Activated T-helper 9 cell treated with anti-CD3 and anti-CD28 coated beads, Interleukin-2, amount 50 U/mL, for 16 hours (primary cell): Measurements from ENCODE around the gene GLI1.
"Not testable (repeated sequence)": the region's sequence is repeated elsewhere in the genome, so short reads cannot be mapped to it uniquely, and the experiment has no call there.

ENCODE experiments used
- DNase-seq: peaks from one replicate; pipeline ENCODE4 v3.0.0-alpha.2; 2020; ENCODE audit warnings: low read depth

GLI1 gene

DNA sequence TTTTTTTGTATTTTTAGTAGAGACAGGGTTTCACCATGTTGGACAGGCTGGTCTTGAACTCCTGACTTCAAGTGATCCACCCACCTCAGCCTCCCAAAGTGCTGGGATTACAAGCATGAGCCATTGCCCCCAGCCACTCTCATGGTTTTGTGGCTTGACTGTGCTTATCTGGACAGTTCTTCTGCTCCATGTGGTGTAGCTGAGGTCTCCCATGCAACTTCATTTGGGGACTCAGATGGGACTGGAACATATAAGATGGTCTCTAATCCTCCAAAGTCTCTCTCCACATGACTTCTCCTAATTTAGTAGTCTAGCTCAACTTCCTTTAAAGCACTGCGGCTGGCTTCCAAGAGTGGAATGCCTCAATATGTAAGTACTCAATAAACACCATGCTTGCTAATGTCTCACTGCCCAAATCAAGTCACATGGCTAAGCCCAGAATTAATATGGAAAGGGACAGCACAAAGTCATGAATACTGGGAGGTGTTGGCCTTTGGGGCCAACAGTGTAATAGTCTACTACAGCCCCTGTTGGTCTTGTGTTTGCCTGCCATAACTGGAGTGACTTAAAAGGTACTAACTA lies 17.6 kb upstream of the GLI1 start:
- DNase-seq, result no peak

DNA sequence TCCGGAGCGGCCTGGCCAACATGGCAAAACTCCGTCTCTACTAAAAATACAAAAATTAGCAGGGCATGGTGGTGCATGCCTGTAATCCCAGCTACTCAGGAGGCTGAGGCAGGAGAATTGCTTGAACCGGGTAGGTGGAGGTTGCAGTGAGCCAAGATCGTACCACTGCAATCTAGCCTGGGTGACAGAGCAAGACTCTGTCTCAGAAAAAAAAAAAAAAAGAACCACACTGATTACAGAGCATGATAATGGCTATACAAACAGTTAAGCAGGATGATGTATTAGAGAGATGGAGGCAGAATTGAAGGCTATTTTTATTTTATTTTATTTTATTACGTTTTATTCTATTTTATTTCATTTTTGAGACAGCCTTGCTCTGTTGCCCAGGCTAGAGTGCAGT lies 15.2 kb upstream of the GLI1 start:
- not testable (repeated sequence) for DNase-seq

DNA sequence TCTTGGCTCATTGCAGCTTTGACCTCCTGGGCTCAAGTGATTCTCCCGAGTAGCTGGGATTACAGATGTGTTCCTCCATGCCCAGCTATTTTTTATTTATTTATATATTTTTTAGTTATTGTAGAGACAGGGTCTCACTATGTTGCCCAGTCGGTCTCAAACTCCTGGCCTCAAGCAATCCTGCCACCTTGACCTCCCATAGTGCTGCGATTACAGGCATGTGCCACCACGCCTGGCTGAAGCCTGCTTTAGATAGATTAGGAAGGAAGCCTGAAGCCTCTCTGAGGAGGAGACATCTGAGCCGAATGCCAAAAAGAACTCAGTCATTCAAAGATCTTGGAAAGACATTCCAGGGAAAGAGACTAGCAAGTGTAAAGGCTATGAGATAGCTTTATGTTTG lies 14.8 kb upstream of the GLI1 start:
- DNase-seq, result no peak

DNA sequence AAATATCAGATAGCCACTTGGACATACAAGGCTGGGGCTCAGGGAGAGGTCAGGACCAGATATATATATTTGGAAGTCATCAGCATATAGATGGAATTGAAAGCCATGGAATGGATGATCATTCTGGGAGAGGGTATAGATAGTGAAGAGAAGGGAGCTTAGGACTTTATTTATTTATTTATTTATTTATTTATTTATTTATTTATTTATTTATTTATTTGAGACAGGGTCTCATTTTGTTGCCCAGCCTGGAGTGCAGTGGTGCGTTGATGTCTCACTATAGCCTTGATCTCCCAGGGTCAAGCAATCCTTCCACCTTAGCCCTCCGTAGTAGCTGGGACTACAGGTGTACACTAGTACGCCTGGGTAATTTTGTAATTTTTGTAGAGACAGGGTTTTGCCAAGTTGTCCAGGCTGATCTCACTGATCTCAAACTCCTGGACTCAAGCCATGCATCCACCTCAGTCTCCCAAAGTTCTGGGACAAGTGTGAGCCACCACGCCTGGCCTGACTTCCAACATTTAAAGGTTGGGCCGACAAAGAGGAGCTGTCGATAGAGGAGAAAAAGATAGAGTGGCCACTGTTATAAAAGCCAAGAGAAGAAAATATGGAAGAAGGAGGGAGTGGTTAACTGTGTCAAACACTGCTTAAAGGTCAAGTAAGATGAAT lies 13.2 kb upstream of the GLI1 start:
- no peak for DNase-seq

DNA sequence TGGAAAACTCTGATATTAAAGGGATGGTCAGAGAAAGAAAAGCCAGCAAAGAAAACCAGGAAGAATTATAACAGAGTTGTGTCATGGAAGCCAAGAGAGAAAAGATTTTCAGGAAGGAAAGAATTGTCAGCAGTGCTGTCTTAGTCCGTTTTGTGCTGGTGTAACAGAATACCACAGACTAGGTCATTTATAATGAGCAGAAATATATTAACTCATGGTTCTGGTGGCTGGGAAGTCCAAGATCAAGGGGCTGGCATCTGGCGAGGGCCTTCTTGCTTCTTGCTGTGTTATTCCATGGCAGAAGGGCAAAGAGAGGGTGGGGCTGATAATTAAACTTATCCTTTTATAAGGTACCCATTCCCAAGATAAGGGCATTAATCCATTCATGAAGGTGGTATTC lies 10.9 kb upstream of the GLI1 start:
- no peak for DNase-seq

DNA sequence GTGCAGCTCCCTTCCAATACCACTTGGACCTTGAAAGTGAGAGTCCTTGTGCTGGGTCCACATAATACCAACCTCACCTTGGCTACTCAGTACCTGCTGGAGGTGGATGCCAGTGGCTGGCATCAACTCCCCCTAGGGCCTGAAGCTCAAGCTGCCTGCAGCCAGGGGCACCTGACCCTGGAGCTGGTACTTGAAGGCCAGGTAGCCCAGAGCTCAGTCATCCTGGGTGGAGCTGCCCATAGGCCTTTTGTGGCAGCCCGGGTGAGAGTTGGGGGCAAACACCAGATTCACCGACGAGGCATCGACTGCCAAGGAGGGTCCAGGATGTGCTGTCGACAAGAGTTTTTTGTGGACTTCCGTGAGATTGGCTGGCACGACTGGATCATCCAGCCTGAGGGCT lies 10.2 kb upstream of the GLI1 start:
- no peak for DNase-seq

DNA sequence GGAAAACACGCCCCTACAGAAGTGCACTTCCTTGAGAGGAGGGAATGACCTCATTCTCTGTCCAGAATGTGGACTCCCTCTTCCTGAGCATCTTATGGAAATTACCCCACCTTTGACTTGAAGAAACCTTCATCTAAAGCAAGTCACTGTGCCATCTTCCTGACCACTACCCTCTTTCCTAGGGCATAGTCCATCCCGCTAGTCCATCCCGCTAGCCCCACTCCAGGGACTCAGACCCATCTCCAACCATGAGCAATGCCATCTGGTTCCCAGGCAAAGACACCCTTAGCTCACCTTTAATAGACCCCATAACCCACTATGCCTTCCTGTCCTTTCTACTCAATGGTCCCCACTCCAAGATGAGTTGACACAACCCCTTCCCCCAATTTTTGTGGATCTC lies 9.5 kb upstream of the GLI1 start:
- DNase-seq, result no peak

DNA sequence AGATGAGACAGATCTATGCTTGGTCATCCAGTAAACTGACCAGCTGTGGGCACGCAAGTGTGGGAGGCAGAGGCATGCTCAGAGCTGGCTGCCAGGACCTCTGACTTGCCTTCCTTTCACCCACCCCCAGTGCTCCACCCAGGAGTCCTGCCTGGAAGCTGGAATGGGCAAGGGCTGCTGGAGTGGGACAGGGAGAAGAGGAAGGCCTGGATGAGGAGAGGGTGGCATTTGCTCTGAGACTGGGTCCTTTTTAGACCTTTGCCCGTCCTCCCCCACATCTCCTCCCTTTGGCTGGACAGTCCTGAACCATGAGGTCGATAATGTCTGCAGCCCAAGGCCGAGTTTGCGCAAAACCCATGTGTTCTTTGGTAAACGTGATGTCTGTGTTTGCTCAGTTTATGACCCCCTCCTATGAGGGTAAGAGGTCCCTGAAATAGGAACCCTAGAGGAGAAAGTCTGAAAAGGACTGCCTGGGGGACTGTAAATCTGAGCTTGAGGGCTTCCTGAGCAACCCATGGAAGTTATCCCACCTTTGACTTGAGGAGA lies 8.3 kb upstream of the GLI1 start:
- no peak for DNase-seq

DNA sequence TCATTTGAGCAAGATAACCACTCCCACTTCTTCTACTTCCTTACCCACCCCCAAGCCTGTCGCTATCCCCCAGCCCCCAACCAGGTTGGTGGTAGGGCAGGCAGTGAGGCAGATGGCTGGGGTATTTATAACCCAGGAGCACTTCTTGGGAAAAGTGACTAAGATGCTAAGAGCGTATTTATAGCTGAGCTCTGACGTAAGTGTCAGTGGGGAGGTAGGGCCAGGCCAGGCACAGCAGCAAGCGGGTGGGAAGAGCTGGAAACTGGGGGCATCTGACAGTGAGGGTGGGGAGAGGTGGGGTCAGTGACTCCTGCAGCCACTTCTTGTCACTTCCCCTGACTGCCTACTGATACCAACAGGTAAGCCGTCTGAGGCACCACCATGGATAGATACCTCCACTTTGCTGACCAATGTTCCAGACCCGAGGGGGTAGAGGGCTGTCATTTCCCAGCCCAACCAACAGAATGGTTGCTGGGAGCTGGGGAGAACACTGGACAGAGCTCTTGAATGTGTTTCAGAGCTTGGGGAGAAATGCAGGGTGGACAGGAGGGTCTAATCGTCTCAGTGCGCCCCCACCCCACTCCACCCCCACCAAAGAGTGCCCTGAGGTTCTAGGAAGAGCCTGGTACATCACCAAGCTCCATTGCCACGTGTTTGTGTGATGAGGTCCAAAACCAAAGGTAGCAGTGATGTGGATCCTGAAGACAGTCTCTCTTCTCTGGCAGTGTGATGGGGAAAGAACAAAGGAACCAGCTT lies 7.2 kb upstream of the GLI1 start:
- DNase-seq, result no peak

DNA sequence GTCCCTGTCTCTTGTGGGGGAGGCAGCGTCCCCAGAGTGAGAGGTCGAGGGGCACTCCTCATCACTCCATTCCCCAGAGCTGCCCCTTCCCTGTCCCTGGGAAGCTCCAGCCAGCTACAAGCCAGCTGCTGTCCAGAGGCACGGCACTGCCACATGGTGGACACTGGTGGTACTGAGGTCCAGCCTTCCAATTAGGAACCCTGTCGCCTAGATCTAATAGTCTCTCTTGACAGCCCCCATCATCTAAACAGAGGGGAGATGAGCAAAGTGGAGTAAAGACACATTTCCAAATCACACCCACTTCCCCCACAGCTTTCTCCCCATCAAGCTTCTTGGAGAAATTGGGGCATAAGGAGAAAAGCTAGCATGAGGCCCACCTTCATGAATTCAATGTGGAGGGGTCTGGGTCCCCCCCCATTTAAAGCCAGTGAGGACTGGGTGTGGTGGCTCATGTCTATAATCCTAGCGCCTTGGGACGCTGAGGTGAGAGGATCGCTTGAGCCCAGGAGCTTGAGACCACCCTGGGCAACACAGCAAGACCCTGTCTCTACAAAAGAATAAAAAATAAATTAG lies 6.6 kb upstream of the GLI1 start:
- no peak for DNase-seq

DNA sequence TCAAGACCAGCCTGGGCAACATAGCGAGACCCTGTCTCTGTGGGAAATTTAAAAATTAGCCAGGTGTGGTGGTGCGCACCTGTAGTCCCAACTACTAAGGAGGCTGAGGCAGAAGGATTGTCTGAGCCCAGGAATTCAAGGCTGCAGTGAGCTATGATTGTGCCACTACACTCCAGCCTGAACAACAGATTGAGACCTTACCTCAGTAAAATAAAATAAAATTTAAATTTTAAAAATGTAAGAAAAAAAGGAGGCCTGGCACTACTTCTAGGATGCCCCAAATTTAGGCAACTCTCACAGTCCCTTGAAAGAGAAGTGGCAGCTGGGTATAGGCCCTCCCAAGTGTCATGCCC lies 5.4 kb upstream of the GLI1 start:
- DNase-seq, result no peak

DNA sequence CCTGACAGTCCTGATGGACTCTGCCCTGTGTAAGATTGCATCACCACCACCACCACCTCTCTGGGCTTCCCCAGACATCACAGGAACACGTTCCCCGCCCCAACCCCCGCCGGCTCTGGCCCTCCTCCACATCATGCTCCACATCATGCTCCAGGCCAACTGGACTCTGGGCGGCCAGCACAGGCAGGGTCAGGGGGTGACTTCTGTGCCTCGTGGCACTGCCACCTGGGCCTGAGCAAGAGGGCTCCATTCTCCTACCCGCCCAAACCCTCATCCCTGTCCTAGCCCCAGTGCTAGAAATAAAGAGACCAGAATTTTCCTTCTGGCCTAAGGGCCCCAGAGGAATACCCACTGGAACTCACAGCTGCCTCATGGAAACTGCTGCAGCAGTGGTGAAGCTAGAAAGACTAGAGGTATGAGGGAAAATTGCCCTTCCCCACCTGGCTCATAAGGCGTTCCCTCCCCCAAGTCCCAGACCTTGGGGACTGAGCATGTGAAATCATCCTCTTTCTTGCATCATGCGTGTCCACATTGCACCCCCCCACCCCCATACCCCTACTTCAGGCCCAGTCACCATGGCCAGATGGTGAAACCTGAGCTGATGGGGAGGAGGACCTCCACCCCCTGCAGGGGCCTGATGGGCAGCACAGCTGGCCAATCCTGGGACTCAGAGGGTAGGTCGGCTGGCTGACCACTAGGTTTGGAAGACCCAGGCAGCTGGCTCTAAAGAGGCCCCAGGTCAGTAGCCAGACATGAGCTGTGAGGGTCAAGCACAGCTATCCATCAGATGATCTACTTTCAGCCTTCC lies 4.8 kb upstream of the GLI1 start, which contains the start of gene INHBE:
TSS of gene INHBE (plus strand) at position 742 of the 808 bp plus-strand sequence. CDS start 230 bp downstream, outside the sequence.
- DNase-seq, result no peak

DNA sequence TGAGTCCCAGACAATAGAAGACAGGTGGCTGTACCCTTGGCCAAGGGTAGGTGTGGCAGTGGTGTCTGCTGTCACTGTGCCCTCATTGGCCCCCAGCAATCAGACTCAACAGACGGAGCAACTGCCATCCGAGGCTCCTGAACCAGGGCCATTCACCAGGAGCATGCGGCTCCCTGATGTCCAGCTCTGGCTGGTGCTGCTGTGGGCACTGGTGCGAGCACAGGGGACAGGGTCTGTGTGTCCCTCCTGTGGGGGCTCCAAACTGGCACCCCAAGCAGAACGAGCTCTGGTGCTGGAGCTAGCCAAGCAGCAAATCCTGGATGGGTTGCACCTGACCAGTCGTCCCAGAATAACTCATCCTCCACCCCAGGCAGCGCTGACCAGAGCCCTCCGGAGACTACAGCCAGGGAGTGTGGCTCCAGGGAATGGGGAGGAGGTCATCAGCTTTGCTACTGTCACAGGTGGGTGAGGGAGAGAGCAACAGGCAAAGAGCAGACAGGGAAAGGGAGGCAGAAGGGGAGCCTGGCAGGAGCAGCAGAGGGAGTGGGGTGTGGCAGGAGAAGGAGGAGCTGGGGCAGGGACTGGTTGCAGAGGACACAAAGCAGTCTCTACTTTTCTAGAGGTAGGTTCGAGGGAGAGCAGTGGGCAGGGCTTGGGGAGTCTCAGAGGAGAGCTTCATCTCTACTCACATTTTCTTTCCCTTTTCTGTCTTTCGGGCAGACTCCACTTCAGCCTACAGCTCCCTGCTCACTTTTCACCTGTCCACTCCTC lies 4.0 kb upstream of the GLI1 start:
- DNase-seq, result no peak

DNA sequence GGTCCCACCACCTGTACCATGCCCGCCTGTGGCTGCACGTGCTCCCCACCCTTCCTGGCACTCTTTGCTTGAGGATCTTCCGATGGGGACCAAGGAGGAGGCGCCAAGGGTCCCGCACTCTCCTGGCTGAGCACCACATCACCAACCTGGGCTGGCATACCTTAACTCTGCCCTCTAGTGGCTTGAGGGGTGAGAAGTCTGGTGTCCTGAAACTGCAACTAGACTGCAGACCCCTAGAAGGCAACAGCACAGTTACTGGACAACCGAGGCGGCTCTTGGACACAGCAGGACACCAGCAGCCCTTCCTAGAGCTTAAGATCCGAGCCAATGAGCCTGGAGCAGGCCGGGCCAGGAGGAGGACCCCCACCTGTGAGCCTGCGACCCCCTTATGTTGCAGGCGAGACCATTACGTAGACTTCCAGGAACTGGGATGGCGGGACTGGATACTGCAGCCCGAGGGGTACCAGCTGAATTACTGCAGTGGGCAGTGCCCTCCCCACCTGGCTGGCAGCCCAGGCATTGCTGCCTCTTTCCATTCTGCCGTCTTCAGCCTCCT lies 3.4 kb upstream of the GLI1 start:
- DNase-seq, result no peak

DNA sequence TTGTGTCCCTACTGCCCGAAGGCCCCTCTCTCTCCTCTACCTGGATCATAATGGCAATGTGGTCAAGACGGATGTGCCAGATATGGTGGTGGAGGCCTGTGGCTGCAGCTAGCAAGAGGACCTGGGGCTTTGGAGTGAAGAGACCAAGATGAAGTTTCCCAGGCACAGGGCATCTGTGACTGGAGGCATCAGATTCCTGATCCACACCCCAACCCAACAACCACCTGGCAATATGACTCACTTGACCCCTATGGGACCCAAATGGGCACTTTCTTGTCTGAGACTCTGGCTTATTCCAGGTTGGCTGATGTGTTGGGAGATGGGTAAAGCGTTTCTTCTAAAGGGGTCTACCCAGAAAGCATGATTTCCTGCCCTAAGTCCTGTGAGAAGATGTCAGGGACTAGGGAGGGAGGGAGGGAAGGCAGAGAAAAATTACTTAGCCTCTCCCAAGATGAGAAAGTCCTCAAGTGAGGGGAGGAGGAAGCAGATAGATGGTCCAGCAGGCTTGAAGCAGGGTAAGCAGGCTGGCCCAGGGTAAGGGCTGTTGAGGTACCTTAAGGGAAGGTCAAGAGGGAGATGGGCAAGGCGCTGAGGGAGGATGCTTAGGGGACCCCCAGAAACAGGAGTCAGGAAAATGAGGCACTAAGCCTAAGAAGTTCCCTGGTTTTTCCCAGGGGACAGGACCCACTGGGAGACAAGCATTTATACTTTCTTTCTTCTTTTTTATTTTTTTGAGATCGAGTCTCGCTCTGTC lies 2.7 kb upstream of the GLI1 start:
- no peak for DNase-seq

DNA sequence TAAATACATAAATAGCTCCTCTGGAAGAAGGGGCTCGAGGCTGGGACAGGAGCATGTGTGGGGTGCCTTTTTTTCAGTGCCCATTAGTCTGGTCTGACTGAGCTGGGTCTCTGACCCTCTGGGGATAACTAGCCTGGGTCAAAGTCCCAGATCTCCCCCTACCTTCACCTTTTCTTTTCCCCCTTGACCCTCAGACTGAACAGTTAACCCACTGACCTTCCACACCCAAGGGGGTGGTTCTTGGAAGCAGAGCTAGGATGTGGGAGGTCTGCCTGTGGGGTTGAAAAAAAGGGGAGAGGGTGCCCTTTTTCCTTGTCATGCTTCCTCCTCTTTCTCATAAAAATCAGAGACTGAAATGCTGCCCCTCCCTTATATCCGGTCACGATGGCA lies 925 bp upstream of the GLI1 start:
- no peak for DNase-seq

DNA sequence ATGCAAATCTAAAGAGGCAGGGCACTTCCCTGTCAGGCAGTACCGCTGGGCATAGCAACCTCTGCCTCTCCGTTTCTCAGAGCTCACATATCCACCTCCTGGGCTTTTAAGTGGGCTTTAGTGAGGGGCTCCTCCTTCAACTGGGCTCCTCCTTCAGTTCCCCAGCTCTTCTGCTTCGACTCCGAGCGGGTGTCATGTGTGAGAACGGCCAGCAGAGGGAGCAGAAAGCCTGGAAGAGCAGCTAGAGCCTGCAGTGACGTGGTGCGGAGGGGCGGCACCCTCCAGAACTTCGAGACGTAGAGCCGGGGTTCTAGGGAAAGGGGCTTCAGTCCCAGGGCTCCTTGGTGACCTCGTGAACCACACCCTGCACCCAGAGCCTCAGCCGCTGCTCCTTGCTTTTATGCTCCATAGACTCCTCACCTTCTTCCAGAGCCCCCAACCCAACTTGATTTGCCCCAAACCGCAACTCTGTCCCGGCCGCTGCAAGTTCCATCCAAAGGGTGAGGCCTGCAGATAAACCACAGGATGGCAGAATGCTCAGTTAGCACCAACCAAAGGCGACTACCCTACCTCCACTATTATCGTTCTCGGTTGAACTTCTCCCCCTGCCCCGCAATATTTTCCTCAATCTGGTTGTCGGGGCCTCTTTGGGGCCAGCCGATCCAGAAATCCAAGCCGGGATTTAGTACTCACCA lies 383 bp upstream of the GLI1 start:
- peak; percentile 85 for DNase-seq

DNA sequence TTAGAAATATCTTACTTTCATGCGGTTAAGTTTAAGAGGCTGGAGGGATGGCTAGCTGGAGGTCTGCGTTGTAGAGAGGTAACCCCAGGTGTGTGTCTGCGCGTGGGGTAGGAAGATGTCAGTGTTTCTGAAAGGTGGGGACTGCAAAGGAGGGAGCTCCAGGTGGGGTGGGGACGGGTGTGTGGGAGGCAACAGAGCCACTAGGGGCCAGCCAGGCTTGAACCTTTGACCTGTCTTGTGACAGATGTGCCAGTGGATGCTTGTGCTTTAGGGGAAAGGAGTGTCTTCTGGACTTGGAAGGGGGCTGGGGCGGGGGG lies 841 bp downstream of the GLI1 start:
- DNase-seq, result no peak

DNA sequence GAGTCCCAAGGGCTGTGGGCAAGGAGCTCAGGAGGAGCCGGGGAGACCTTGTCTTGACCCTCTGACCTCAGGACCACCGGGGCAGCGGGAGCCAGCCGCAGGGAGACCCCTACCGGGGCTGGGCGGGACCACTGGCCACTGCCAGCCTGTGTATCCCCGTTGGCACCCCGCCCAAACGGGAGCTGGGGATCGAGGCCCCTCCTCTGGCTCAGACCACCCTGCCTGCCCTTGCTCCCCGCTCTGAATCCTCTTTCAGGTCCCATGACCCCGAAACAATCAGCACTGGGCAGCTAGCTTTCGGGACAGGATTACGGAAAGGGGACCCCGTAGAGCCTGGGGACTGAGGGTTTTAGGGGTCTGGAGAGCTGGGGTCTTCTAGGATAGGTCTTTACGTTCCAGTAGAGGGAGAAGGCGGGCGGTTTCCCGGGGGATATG lies 1.3 kb downstream of the GLI1 start:
- no peak for DNase-seq
